Measurements from ENCODE around the gene RALGAPA2.

Gene RALGAPA2

DNA sequence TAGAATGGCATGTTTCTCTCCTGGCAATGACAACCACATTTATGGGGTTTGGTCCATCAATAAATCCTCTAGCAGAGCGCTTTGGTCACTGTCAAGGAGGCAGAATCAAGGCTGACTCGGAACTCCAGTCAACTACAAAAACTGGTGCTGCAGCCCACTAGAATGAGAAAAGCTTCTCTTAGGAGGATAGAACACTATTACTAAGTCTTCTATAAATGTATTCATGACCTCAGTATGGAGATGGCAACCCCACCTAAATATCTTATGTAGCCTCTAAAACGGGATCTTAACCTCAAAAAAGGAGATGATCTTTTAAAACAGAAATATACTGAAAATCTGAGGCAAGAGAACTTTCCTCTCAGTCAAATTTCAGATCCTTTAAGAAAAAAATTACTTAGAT, 68.5 kb downstream of the RALGAPA2 start:
- no peaks in the 10 kb centered on the region for H3K36me3 ChIP-seq (ENCODE audit: insufficient read depth, insufficient read length, low read length)
- TF ChIP-seq ZNF274 (IDR thresholded peaks at IDR 0.05; ENCODE audit: low read depth, low read length), result no peak
- H3K4me3 ChIP-seq (ENCODE audit: insufficient read length, low read depth), result no peak overlapping the region
- H3K9me3 ChIP-seq (ENCODE audit: insufficient read depth, low read length), result no peaks in the 10 kb centered on the region; the same call in 1 of the 2 replicates
- H3K4me1 ChIP-seq (ENCODE audit: insufficient read depth, insufficient read length), result no peaks in the 10 kb centered on the region
- no peak overlapping the region for H3K9ac ChIP-seq (ENCODE audit: insufficient read length, low read depth)
- no peak for DNase-seq (ENCODE audit: low read depth, low spot score)
- H3K27me3 ChIP-seq (ENCODE audit: insufficient read depth, insufficient read length), result no peaks in the 10 kb centered on the region

DNA sequence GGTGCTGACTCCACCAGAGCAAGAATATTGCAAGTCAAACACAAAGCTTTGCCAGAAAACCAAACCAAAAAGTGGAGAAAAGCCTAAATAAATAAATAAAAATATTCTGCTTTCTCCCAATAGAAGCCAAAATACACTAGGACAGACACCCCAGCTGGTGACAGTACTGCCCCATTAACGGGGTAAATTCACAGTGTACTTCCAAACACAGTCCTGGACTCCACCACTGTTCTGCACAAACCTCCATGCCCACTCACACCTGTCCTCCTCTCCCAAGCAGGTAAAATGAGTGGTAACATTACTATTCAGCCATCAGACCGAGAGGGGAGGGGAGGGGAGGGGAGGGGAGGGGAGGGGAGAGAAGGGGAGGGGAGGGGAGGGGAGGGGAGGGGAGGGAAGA, 70.7 kb downstream of the RALGAPA2 start:
- DNase-seq (ENCODE audit: low read depth, low spot score), result no peak
- H3K9me3 ChIP-seq (ENCODE audit: insufficient read depth, low read length), result no peaks in the 10 kb centered on the region
- H3K4me3 ChIP-seq (ENCODE audit: insufficient read length, low read depth), result no peak overlapping the region
- H3K4me1 ChIP-seq (ENCODE audit: insufficient read depth, insufficient read length), result no peaks in the 10 kb centered on the region
- H3K9ac ChIP-seq (ENCODE audit: insufficient read length, low read depth), result no peak overlapping the region
- no peaks in the 10 kb centered on the region for H3K27me3 ChIP-seq (ENCODE audit: insufficient read depth, insufficient read length)
- no peak for TF ChIP-seq YY1 (IDR thresholded peaks at IDR 0.05; ENCODE audit: insufficient read depth, insufficient read length)
- no peak for TF ChIP-seq SUZ12 (IDR thresholded peaks at IDR 0.05; ENCODE audit: extremely low read depth, insufficient read depth, insufficient read length)
- no peak for TF ChIP-seq ZNF274 (IDR thresholded peaks at IDR 0.05; ENCODE audit: low read depth, low read length)
- H3K36me3 ChIP-seq (ENCODE audit: insufficient read depth, insufficient read length, low read length), result no peaks in the 10 kb centered on the region

DNA sequence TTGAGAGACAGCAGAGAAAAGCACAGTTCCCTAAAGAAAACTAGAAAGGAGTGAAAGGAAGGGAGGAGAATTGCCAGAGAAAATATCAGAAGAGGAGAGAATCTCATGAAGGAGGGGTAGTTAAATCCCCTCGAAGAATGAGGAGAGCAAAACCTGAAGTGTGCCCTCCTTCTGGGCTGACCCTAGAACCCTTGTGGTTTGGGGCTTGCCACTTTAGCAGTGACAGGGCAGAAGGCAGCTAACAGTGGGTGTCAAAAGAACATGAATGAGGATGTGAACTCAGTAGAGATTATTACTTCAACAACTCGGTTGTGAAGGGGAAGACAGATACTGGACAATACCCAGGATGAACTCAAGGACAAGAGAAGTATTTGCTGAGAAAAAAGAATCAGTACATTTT, 73.6 kb downstream of the RALGAPA2 start:
- Histone ChIP-seq H3K9me3 (ENCODE audit: insufficient read depth, low read length) (no peaks in the 10 kb centered on the region), H3K27me3 (ENCODE audit: insufficient read depth, insufficient read length) (no peaks in the 10 kb centered on the region), H3K4me3 (ENCODE audit: insufficient read length, low read depth) (no peak overlapping the region), H3K36me3 (ENCODE audit: insufficient read depth, insufficient read length, low read length) (peaks cover 8% of the 10 kb centered on the region), H3K4me1 (ENCODE audit: insufficient read depth, insufficient read length) (no peaks in the 10 kb centered on the region), H3K9ac (ENCODE audit: insufficient read length, low read depth) (no peak overlapping the region)
- no peak for DNase-seq (ENCODE audit: low read depth, low spot score)
- TF ChIP-seq YY1 (IDR thresholded peaks at IDR 0.05; ENCODE audit: insufficient read depth, insufficient read length) (no peak), SUZ12 (IDR thresholded peaks at IDR 0.05; ENCODE audit: extremely low read depth, insufficient read depth, insufficient read length) (no peak), ZNF274 (IDR thresholded peaks at IDR 0.05; ENCODE audit: low read depth, low read length) (no peak)

DNA sequence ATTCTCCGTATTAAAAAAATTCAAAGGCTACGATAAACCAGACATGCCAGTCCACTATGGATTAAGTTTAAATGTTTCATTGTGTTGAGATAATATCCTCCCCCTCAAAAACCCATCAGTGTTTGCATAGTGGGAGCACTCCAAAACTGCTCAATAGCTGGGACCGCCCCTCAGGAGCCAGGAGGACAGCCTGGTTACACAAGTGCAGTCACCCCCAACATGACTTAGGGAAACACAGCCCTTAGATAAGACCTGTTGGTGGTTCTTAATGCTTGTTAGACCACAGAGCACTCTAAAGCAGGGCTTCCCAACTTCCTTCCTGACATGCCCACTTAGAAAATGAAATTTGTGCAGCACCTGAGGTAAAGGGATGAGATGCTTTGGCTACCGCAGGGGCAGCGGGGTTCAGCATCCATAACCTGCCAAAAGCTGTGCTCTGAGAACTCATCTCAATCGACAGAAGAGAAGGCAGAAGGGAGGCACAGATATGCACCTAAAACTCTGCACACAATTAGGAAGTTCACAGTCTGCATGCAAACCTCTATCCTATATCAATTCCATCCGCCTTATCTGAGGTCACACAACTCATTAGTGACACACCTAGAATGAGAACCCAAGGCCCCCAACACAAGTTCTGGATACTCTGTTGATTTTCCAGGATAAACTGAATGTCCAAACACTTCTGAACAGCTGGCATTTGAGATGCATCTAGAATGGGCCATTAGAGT, 74.3 kb downstream of the RALGAPA2 start:
- no peak for DNase-seq (ENCODE audit: low read depth, low spot score)
- H3K36me3 ChIP-seq (ENCODE audit: insufficient read depth, insufficient read length, low read length), result peaks cover 8% of the 10 kb centered on the region

DNA sequence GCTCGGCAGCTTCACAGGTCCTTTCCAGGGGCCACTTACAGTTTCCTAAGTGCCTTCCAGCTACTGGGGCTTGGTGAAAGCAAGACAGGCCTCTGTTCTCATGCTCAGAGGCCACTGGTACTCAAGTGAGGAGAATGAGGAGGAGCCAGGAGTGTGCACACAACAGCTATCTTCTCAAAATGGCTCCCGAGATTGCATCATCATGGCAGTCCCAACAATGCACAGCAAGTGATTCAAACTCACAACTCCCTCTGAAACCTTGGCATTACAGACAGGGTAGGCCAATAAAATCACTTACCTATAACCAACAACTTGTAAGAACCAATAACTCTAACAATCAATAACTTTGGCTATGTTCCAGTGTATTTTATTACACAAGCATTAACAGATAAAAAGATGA, 77.4 kb downstream of the RALGAPA2 start:
- TF ChIP-seq ZNF274 (IDR thresholded peaks at IDR 0.05; ENCODE audit: low read depth, low read length) (no peak), SUZ12 (IDR thresholded peaks at IDR 0.05; ENCODE audit: extremely low read depth, insufficient read depth, insufficient read length) (no peak), YY1 (IDR thresholded peaks at IDR 0.05; ENCODE audit: insufficient read depth, insufficient read length) (no peak)
- H3K4me3 ChIP-seq (ENCODE audit: insufficient read length, low read depth), result no peak overlapping the region
- H3K4me1 ChIP-seq (ENCODE audit: insufficient read depth, insufficient read length), result no peaks in the 10 kb centered on the region
- H3K9ac ChIP-seq (ENCODE audit: insufficient read length, low read depth), result no peak overlapping the region
- no peaks in the 10 kb centered on the region for H3K9me3 ChIP-seq (ENCODE audit: insufficient read depth, low read length)
- DNase-seq (ENCODE audit: low read depth, low spot score), result no peak
- no peaks in the 10 kb centered on the region for H3K27me3 ChIP-seq (ENCODE audit: insufficient read depth, insufficient read length)
- H3K36me3 ChIP-seq (ENCODE audit: insufficient read depth, insufficient read length, low read length), result peaks cover 8% of the 10 kb centered on the region

More for the DNA sequence above, 74.3 kb downstream of the RALGAPA2 start:
- H3K4me3 ChIP-seq (ENCODE audit: insufficient read length, low read depth), result no peak overlapping the region
- H3K9me3 ChIP-seq (ENCODE audit: insufficient read depth, low read length), result no peaks in the 10 kb centered on the region
- no peak for TF ChIP-seq YY1 (IDR thresholded peaks at IDR 0.05; ENCODE audit: insufficient read depth, insufficient read length)
- TF ChIP-seq SUZ12 (IDR thresholded peaks at IDR 0.05; ENCODE audit: extremely low read depth, insufficient read depth, insufficient read length), result no peak
- no peak for TF ChIP-seq ZNF274 (IDR thresholded peaks at IDR 0.05; ENCODE audit: low read depth, low read length)
- H3K4me1 ChIP-seq (ENCODE audit: insufficient read depth, insufficient read length), result no peaks in the 10 kb centered on the region
- H3K27me3 ChIP-seq (ENCODE audit: insufficient read depth, insufficient read length), result no peaks in the 10 kb centered on the region
- no peak overlapping the region for H3K9ac ChIP-seq (ENCODE audit: insufficient read length, low read depth)

DNA sequence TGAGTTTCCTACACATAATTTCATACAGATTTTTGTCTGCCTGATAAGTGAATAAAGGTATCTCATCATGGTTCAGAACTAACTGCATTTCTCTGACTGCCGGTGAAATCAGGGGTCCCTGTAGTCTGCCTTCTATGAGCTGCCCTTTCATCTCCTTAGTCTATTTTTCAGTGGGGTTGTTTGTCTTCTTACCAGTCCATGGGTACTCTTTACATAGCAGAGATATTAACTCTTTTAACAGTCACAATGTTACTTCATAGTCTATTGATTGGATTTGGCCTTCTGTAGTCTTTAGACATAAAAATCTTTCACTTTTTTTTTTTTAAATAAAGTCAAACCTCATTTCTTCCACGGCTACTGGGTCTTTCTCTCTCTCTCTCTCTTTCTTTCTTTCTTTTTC, 79.8 kb downstream of the RALGAPA2 start:
- H3K4me1 ChIP-seq (ENCODE audit: insufficient read depth, insufficient read length), result no peaks in the 10 kb centered on the region
- H3K9ac ChIP-seq (ENCODE audit: insufficient read length, low read depth), result no peak overlapping the region
- H3K9me3 ChIP-seq (ENCODE audit: insufficient read depth, low read length), result no peaks in the 10 kb centered on the region
- peaks cover 14% of the 10 kb centered on the region for H3K36me3 ChIP-seq (ENCODE audit: insufficient read depth, insufficient read length, low read length)
- DNase-seq (ENCODE audit: low read depth, low spot score), result no peak
- no peak for TF ChIP-seq YY1 (IDR thresholded peaks at IDR 0.05; ENCODE audit: insufficient read depth, insufficient read length)
- TF ChIP-seq ZNF274 (IDR thresholded peaks at IDR 0.05; ENCODE audit: low read depth, low read length), result no peak
- no peaks in the 10 kb centered on the region for H3K27me3 ChIP-seq (ENCODE audit: insufficient read depth, insufficient read length)
- H3K4me3 ChIP-seq (ENCODE audit: insufficient read length, low read depth), result no peak overlapping the region

DNA sequence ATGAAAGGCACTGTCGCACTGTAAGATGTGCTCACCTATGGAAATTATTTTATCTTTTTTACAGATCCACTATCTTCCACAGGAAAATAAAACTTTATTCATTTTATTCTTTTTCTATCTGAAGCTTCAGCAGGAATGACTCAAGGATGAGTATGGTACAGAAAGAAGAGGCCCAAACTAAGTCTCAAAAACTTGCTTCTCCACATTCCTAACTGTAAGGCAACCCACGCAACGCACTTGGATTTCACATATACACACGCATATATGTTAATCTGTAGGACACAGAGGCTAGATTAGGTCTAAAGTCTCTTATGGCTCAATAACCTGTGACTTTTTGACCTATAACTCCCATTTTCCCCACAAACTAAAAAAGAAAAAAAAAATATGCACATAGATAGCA, 81.9 kb downstream of the RALGAPA2 start:
- Histone ChIP-seq H3K9ac (ENCODE audit: insufficient read length, low read depth) (no peak overlapping the region), H3K9me3 (ENCODE audit: insufficient read depth, low read length) (no peaks in the 10 kb centered on the region), H3K4me1 (ENCODE audit: insufficient read depth, insufficient read length) (no peaks in the 10 kb centered on the region), H3K4me3 (ENCODE audit: insufficient read length, low read depth) (no peak overlapping the region), H3K36me3 (ENCODE audit: insufficient read depth, insufficient read length, low read length) (peaks cover 19% of the 10 kb centered on the region), H3K27me3 (ENCODE audit: insufficient read depth, insufficient read length) (no peaks in the 10 kb centered on the region)
- TF ChIP-seq SUZ12 (IDR thresholded peaks at IDR 0.05; ENCODE audit: extremely low read depth, insufficient read depth, insufficient read length) (no peak), ZNF274 (IDR thresholded peaks at IDR 0.05; ENCODE audit: low read depth, low read length) (no peak), YY1 (IDR thresholded peaks at IDR 0.05; ENCODE audit: insufficient read depth, insufficient read length) (no peak)
- DNase-seq (ENCODE audit: low read depth, low spot score), result no peak

Measured in NT2/D1 (cell line).